ENCODE measurements around the gene TMEM87B.

DNA sequence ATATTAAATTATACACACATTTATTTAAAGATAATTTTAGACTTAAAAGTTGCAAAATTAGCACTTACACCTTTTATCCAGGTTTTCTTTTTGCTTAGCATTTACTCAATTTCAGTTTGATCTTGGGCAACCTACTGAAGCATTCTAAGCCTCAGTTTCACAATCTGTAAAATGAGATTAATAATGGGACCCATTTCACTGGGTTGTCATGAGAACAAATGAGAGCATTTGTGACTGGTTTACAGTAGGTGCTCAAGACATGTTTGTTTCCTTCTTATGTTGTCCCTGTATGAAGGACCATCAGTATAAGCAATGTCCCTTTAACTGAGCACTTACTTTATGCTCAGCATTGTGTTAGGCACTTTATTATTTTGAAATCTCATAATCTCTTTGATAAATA is 78.3 kb downstream of the TMEM87B start:
- TF ChIP-seq CTCF (IDR thresholded peaks at IDR 0.05) (no peak), POLR2A (IDR thresholded peaks at IDR 0.05) (no peak)

Measured in adrenal gland (tissue), 5 donors.